Measurements from ENCODE around the gene ITIH5. TPM values are rescaled to one million over a fixed set of nuclear protein-coding genes. Genes with fewer than 3 reads are reported as not detected.
"Not testable (repeated sequence)": the region's sequence is repeated elsewhere in the genome, so short reads cannot be mapped to it uniquely, and the experiment has no call there.

Gene ITIH5
- total RNA-seq: 1 to 10 TPM in 6 of 7 donors, under 1 TPM in 1; 0.59 to 4.2 (median 1.9) TPM
- polyA plus RNA-seq: 1 to 10 TPM in 2 of 3 donors, under 1 TPM in 1; 1.00 to 5.2 (median 1.1) TPM
- long read RNA-seq, donor 1: 0 reads
- long read RNA-seq, donor 2, partial matches to known transcripts: 0 of 1 reads
- long read RNA-seq, donor 2, other reads (novel, unspliced or antisense): 0 of 1 reads

GRCh38 chr10:7666253-7667023 lies at the start of gene ITIH5:
TSS of gene ITIH5 (minus strand) at chr10:7666966. CDS start at chr10:7666892, 74 bp downstream.
- Histone ChIP-seq H3K36me3 (no peaks in the 10 kb centered on the region), H3K9me3 (no peaks in the 10 kb centered on the region), H3K27me3 (replicated peaks in 1 of 7) (peaks cover 0 to 78% (median 50%) of the 10 kb centered on the region in 7 donors), H3K4me3 (peak within 1 kb of the TSS; percentile 30 to 71 (median 38)), H3K27ac (no peak within 1 kb of the TSS), H3K4me1 (peaks cover 10 to 21% (median 15%) of the 10 kb centered on the region in 6 donors)
- WGBS, 5 donors: 2 to 7% (median 3%) methylated on average over 25 to 54 of the region's 54 CpGs
- intact Hi-C loops (cut with DNase I; ENCODE audit: low total_unique reads): no loop called here
- no peak for TF ChIP-seq POLR2A (IDR thresholded peaks at IDR 0.05)
- no peak for TF ChIP-seq POLR2AphosphoS5 (IDR thresholded peaks at IDR 0.05)
- TF ChIP-seq CTCF (IDR thresholded peaks at IDR 0.05 in 8 of 11, conservative IDR thresholded peaks at IDR 0.05 in 3 of 11): no peak
- DNase-seq: no peak

GRCh38 chr10:7715515-7715914 lies 48.7 kb upstream of the ITIH5 start:
- H3K36me3 ChIP-seq: no peaks in the 10 kb centered on the region
- H3K4me3 ChIP-seq: no peak overlapping the region
- no peak overlapping the region for H3K27ac ChIP-seq
- intact Hi-C loops (cut with DNase I; ENCODE audit: low total_unique reads): no loop called here
- WGBS, 5 donors: 83 to 97% (median 91%) methylated on average over 7 of the region's 7 CpGs
- TF ChIP-seq POLR2A (IDR thresholded peaks at IDR 0.05) (no peak), CTCF (IDR thresholded peaks at IDR 0.05 in 8 of 11, conservative IDR thresholded peaks at IDR 0.05 in 3 of 11) (no peak), POLR2AphosphoS5 (IDR thresholded peaks at IDR 0.05) (no peak)
- no peaks in the 10 kb centered on the region for H3K4me1 ChIP-seq
- peaks cover 0 to 5% (median 0%) of the 10 kb centered on the region in 8 donors for H3K9me3 ChIP-seq
- H3K27me3 ChIP-seq (replicated peaks in 1 of 7): peaks cover 0 to 30% (median 0%) of the 10 kb centered on the region in 7 donors
- no peak for DNase-seq

GRCh38 chr10:7711075-7711474 lies 44.3 kb upstream of the ITIH5 start:
- H3K27me3 ChIP-seq (replicated peaks in 1 of 7): peaks cover 0 to 24% (median 0%) of the 10 kb centered on the region in 7 donors
- H3K27ac ChIP-seq; intact Hi-C loops (cut with DNase I; ENCODE audit: low total_unique reads); DNase-seq; H3K4me1 ChIP-seq; H3K4me3 ChIP-seq; H3K36me3 ChIP-seq; H3K9me3 ChIP-seq: not testable (repeated sequence)
- WGBS, 5 donors: 79 to 90% (median 87%) methylated on average over 5 of the region's 5 CpGs

- H3K36me3 ChIP-seq: no peaks in the 10 kb centered on the region
- intact Hi-C loops (cut with DNase I; ENCODE audit: low total_unique reads): no loop called here
- H3K4me3 ChIP-seq: no peak overlapping the region
- WGBS, 5 donors: 85 to 97% (median 89%) methylated on average over 1 of the region's 1 CpG
- peaks cover 0 to 23% (median 0%) of the 10 kb centered on the region in 7 donors for H3K27me3 ChIP-seq (replicated peaks in 1 of 7)
- H3K4me1 ChIP-seq: no peaks in the 10 kb centered on the region
- no peak for DNase-seq
- H3K27ac ChIP-seq: no peak overlapping the region
- H3K9me3 ChIP-seq: peaks cover 0 to 5% (median 0%) of the 10 kb centered on the region in 8 donors
- TF ChIP-seq POLR2A (IDR thresholded peaks at IDR 0.05) (no peak), POLR2AphosphoS5 (IDR thresholded peaks at IDR 0.05) (no peak), CTCF (IDR thresholded peaks at IDR 0.05 in 8 of 11, conservative IDR thresholded peaks at IDR 0.05 in 3 of 11) (no peak)
These were observed 43.7 kb upstream of the ITIH5 start for GRCh38 chr10:7710446-7710845.

Measured in spleen (tissue), 13 donors.